SK-N-MC (cell line): ENCODE measurements around the gene RBMY1A1.
"Not testable (repeated sequence)": the region's sequence is repeated elsewhere in the genome, so short reads cannot be mapped to it uniquely, and the experiment has no call there.

Experiments used
- DNase-seq: peaks from one replicate; pipeline ENCODE4 v3.0.0-alpha.2; 2011; ENCODE audit warnings: low read depth, low spot score
- H3K27ac ChIP-seq: fragments of 200-600 bp; sonication (generic); 2 replicates; pipeline ENCODE4 v1.5.1; 2016; ENCODE audit warnings: mixed run types
- H3K36me3 ChIP-seq: fragments of 200-600 bp; sonication (generic); 2 replicates; pipeline ENCODE4 v1.6.1; 2017; ENCODE audit warnings: antibody characterized with exemption, low read length, mixed read lengths; ENCODE audit not compliant: insufficient read depth
- H3K4me3 ChIP-seq: fragments of 200-600 bp; sonication (generic); 2 replicates; pipeline ENCODE4 v1.5.1; 2016
- H3K9ac ChIP-seq: fragments of 200-600 bp; sonication (generic); 2 replicates; pipeline ENCODE4 v1.8.0; 2017; ENCODE audit warnings: mixed run types, mixed read lengths; ENCODE audit not compliant: insufficient read length
- H3K9me3 ChIP-seq: fragments of 200-600 bp; sonication (generic); 2 replicates; pipeline ENCODE4 v1.6.1; 2017; ENCODE audit warnings: low read depth, mild to moderate bottlenecking, antibody characterized with exemption, low read length, moderate library complexity, mixed read lengths
- EZH2 ChIP-seq: fragments of 200-600 bp; sonication (generic); IDR thresholded peaks from one replicate; pipeline ENCODE4 v1.6.1; 2017; ENCODE audit warnings: antibody characterized with exemption
- FOXP2 ChIP-seq: optimal IDR thresholded peaks from 2 replicates; pipeline ENCODE3; 2011; ENCODE audit warnings: mild to moderate bottlenecking, moderate library complexity; ENCODE audit not compliant: insufficient read depth; ENCODE audit errors: extremely low read length, control extremely low read depth
- POLR2AphosphoS5 ChIP-seq: IDR thresholded peaks from 2 replicates; pipeline ENCODE4 v1.6.1; 2012; ENCODE audit warnings: mild to moderate bottlenecking, low read depth, low read length, borderline replicate concordance

Gene RBMY1A1

DNA sequence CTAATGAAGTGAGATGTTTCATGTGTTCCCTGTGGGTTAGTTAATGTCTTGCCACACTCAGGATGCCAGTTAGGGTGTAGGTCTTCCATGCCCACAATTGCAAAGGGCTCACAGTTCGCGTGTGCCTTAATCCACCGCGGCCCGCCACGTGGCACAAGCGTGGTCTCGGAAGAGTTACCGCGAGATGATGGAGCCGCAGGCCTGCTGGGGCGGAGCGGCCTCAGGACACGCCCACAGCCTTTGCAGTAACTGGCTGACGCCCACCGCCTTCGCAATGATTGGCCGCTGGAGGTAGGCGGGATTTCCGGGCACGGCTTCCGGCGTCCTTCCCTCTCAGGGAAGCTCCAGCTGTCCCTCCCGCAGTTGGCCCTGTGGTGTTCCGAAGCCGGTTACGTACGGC, at the start of gene RBMY1A1:
RBMY1A1 (plus strand) TSS at position 301 of the 400 bp plus-strand sequence. CDS start 2,013 bp downstream, outside the sequence.
- not testable (repeated sequence) for H3K27ac ChIP-seq, H3K9ac ChIP-seq, H3K4me3 ChIP-seq, H3K36me3 ChIP-seq, DNase-seq, H3K9me3 ChIP-seq

DNA sequence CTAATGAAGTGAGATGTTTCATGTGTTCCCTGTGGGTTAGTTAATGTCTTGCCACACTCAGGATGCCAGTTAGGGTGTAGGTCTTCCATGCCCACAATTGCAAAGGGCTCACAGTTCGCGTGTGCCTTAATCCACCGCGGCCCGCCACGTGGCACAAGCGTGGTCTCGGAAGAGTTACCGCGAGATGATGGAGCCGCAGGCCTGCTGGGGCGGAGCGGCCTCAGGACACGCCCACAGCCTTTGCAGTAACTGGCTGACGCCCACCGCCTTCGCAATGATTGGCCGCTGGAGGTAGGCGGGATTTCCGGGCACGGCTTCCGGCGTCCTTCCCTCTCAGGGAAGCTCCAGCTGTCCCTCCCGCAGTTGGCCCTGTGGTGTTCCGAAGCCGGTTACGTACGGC, 23.6 kb upstream of the RBMY1A1 start, which contains the start of gene RBMY1B:
RBMY1B (plus strand) TSS at position 301 of the 400 bp plus-strand sequence. CDS start 2,013 bp downstream, outside the sequence.
- not testable (repeated sequence) for H3K9me3 ChIP-seq, H3K4me3 ChIP-seq, H3K27ac ChIP-seq, H3K36me3 ChIP-seq, H3K9ac ChIP-seq, DNase-seq

DNA sequence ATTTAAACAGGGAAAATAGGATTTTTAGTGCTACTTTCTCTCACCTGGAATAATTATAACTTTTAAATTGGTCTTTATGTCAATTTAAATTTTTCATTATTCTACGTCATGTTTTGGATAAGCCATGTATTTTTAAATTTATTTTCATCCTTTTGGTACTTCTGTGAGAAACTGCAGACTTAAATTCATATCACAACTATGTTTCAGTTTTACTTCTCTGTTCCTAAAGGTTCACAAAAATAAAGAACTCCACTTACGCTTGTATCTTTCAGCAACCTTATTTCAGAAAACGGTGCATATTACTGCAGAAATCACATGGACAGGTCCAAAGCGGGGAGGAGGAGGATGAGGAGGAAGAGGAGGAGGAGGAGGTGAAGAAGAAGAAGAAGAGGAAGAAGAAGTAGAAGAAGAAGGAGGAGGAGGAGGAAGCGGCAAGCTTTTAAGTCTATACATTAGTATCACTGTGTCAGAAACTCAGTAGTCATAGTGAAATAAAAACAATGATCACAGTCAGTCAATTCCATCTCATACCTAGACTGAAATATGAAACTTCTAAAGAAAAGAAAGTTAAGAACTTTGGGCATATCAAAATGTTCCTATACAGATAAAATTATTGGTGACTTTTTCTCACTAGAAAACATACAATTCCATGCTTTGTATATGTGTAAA, 24.8 kb downstream of the RBMY1A1 start:
- H3K36me3 ChIP-seq, H3K9me3 ChIP-seq, H3K4me3 ChIP-seq, H3K27ac ChIP-seq, H3K9ac ChIP-seq, DNase-seq: not testable (repeated sequence)

DNA sequence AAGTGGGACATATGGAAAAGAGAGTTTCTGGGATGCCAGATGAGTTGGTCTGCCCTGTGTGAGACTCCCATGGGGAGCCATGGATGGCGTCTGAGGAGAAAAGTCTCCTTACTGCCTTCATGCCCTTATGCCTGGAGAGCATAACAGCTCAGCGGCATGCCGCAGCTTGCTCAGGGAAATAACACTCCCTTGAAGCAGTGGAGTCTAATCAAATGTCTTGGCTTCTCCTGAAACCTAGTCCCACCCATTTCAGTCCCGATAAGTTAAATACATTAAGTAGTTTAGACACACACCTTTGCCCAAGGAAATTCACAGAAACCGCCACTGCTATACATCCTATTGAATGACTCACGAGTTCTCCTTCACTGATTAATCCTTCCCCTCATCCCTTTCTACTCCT, 50.8 kb downstream of the RBMY1A1 start:
- Histone ChIP-seq H3K9ac (no peak overlapping the region), H3K9me3 (no peaks in the 10 kb centered on the region), H3K4me3 (no peak overlapping the region), H3K36me3 (no peaks in the 10 kb centered on the region), H3K27ac (no peak overlapping the region)
- TF ChIP-seq FOXP2 (no peak), POLR2AphosphoS5 (no peak), EZH2 (no peak)
- no peak for DNase-seq

DNA sequence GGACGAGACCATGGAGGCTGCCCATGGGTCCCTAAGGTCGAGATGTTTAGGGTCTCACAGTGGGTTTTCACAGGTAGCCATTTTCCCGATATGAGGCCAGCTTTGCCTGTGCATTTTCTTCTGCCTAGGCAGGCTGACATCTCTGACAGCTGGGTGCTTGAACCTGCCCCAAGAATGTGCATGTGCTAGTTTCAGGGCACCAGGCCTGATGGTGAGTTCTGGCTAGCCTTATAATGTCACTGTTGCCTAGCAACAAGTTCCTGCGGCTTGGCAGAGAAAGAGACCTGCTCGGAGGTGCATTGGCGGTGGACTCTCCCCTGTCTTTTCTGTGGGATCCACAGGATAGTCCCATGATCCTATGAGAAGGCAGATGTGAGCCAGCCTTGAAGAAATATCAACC, 51.8 kb downstream of the RBMY1A1 start:
- not testable (repeated sequence) for H3K27ac ChIP-seq, DNase-seq, H3K9me3 ChIP-seq, H3K36me3 ChIP-seq, H3K4me3 ChIP-seq, H3K9ac ChIP-seq

DNA sequence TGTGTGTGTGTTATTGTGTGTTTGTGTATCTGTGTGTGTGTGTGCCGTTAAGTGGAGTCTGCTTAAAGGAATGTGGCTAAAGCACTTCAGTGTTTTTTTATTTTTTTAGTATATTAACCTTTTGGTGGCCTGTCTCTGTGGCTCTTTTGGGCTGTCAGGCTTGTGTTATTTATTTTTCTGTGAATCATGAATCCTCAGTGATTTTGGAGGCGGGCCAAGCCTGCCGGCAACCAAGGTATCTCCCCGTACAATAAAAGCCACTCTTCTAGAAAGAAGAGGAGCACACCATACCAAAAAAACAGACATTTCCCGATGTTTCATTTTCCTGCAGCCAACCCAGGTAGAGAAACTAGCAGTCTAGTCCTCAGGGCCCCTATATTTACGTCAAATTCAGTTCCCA, 57.4 kb downstream of the RBMY1A1 start:
- Histone ChIP-seq H3K36me3 (no peaks in the 10 kb centered on the region), H3K9ac (no peak overlapping the region), H3K27ac (no peak overlapping the region), H3K9me3 (no peaks in the 10 kb centered on the region), H3K4me3 (no peak overlapping the region)
- no peak for TF ChIP-seq FOXP2
- TF ChIP-seq POLR2AphosphoS5 = no peak
- TF ChIP-seq EZH2 = no peak
- DNase-seq = no peak

DNA sequence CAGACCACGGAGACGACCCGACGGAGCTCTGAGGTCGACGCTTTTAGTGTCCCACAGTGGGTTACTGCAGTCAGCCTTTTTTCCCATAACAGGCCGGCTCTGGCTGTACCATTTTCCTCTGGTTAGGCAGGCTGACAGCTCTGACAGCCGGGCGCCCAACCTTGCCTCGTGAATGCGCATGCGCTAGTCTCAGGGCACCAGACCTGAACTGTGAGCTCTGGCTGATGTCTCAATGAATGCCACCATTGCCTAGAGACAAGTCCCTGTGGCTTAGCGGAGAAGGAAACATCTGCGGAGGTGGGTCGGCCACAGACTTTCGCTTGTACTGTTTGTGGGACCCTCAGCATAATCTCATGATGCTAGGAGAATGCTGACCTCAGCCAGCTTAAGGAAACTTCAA, 61.6 kb downstream of the RBMY1A1 start:
- DNase-seq, H3K4me3 ChIP-seq, H3K9me3 ChIP-seq: not testable (repeated sequence)

More for the DNA sequence above, 61.6 kb downstream of the RBMY1A1 start:
- H3K36me3 ChIP-seq, H3K9ac ChIP-seq, H3K27ac ChIP-seq: not testable (repeated sequence)
